GM12878 (cell line): ENCODE measurements around the gene UBE2G2.
A peak's percentile ranks its signal among the peaks of the same experiment; 100 is the strongest.

ENCODE experiments used
- CHD4 ChIP-seq: fragments of 200-600 bp; sonication (generic); IDR thresholded peaks from 2 replicates; pipeline ENCODE4 v1.6.1; 2016; ENCODE audit warnings: mild to moderate bottlenecking
- EZH2 ChIP-seq: IDR thresholded peaks from 2 replicates; pipeline ENCODE4 v1.6.1; 2012; ENCODE audit warnings: low read depth, mild to moderate bottlenecking, control low read depth, inconsistent platforms, low read length, borderline replicate concordance; ENCODE audit not compliant: control insufficient read depth
- GABPA ChIP-seq: IDR thresholded peaks from 2 replicates; pipeline ENCODE4 v1.6.1; 2014; ENCODE audit warnings: antibody characterized with exemption, low read depth, mild to moderate bottlenecking, inconsistent platforms
- NFYA ChIP-seq: IDR thresholded peaks from 2 replicates; pipeline ENCODE4 v1.6.1; 2011; ENCODE audit warnings: low read depth, mild to moderate bottlenecking, low read length, improper control_type of control experiment, borderline replicate concordance
- NFYB ChIP-seq: IDR thresholded peaks from 2 replicates; pipeline ENCODE4 v1.6.1; 2011; ENCODE audit warnings: low read depth, mild to moderate bottlenecking, low read length, improper control_type of control experiment, moderate library complexity; ENCODE audit not compliant: insufficient read depth
- NR2C2 ChIP-seq: IDR thresholded peaks from 2 replicates; pipeline ENCODE4 v1.6.1; 2011; ENCODE audit warnings: borderline replicate concordance, low read depth; ENCODE audit not compliant: control insufficient read depth, insufficient read length
- POLR2AphosphoS5 ChIP-seq: IDR thresholded peaks from 2 replicates; pipeline ENCODE4 v1.6.1; 2011; ENCODE audit warnings: mild to moderate bottlenecking, low read length, inconsistent platforms
- RAD21 ChIP-seq: IDR thresholded peaks from 2 replicates; pipeline ENCODE4 v1.6.1; 2011; ENCODE audit warnings: mild to moderate bottlenecking, low read depth, low read length, moderate library complexity; ENCODE audit not compliant: insufficient read depth
- ZNF217 ChIP-seq: fragments of 450-650 bp; IDR thresholded peaks from 2 replicates; pipeline ENCODE4 v1.6.1; 2017; ENCODE audit warnings: antibody characterized with exemption, mild to moderate bottlenecking
- ZNF274 ChIP-seq: IDR thresholded peaks from one replicate; pipeline ENCODE4 v1.8.0; 2011; ENCODE audit not compliant: insufficient read length, insufficient read depth
- TF ChIP-seq, protein P1 (sequence below), 3 experiments: IDR thresholded peaks in 2 of 3; conservative IDR thresholded peaks in 1 of 3; 2 replicates each; pipeline ENCODE4 v1.5.1; 2011; ENCODE audit warnings: low read depth in 3 of 3, low read length in 3 of 3, mild to moderate bottlenecking in 3 of 3, control low read depth in 2 of 3, moderate library complexity in 2 of 3, inconsistent platforms in 1 of 3, mixed read lengths in 1 of 3; ENCODE audit not compliant: control insufficient read depth in 2 of 3, insufficient read depth in 1 of 3; ENCODE audit errors: extremely low read depth in 1 of 3
- TF ChIP-seq, protein P2 (sequence below): IDR thresholded peaks from 2 replicates; pipeline ENCODE4 v1.6.1; 2012; ENCODE audit warnings: low read depth, low read length, improper control_type of control experiment
- TF ChIP-seq, protein P3 (sequence below): IDR thresholded peaks from 2 replicates; pipeline ENCODE4 v1.6.1; 2011; ENCODE audit warnings: borderline replicate concordance, low read depth, mild to moderate bottlenecking, moderate library complexity, mixed read lengths, low read length; ENCODE audit not compliant: insufficient read depth; ENCODE audit errors: extremely low read length

DNA sequence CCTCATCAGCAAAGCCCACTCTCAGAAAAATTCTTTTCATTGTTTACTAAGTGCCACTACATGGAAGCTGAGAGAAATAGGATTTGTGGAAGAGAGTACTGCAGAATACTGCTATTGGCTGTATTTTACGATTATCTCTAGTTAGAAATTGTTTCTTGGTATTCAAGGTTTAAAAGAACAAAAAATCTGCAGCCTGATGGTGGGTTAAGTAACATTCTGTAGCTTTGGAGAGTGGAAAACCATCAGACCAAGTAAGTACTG, 44.5 kb upstream of the UBE2G2 start:
- TF ChIP-seq, protein P1, sequence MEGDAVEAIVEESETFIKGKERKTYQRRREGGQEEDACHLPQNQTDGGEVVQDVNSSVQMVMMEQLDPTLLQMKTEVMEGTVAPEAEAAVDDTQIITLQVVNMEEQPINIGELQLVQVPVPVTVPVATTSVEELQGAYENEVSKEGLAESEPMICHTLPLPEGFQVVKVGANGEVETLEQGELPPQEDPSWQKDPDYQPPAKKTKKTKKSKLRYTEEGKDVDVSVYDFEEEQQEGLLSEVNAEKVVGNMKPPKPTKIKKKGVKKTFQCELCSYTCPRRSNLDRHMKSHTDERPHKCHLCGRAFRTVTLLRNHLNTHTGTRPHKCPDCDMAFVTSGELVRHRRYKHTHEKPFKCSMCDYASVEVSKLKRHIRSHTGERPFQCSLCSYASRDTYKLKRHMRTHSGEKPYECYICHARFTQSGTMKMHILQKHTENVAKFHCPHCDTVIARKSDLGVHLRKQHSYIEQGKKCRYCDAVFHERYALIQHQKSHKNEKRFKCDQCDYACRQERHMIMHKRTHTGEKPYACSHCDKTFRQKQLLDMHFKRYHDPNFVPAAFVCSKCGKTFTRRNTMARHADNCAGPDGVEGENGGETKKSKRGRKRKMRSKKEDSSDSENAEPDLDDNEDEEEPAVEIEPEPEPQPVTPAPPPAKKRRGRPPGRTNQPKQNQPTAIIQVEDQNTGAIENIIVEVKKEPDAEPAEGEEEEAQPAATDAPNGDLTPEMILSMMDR (IDR thresholded peaks at IDR 0.05 in 2 of 3, conservative IDR thresholded peaks at IDR 0.05 in 1 of 3; ENCODE audit: control insufficient read depth in 2 of 3, extremely low read depth in 1 of 3, insufficient read depth in 1 of 3, low read depth in 3 of 3, low read length in 3 of 3) = 0 out of 6 replicates have a peak, but pooled peaks of 1 of the 3 experiments have one; percentile 2
- no peak for TF ChIP-seq GABPA
- no peak for TF ChIP-seq NFYB
- no peak for TF ChIP-seq ZNF217
- TF ChIP-seq, protein P2, sequence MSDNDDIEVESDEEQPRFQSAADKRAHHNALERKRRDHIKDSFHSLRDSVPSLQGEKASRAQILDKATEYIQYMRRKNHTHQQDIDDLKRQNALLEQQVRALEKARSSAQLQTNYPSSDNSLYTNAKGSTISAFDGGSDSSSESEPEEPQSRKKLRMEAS = no peak
- TF ChIP-seq RAD21 = no peak
- no peak for TF ChIP-seq EZH2
- no peak for TF ChIP-seq NR2C2
- no peak for TF ChIP-seq ZNF274
- TF ChIP-seq CHD4 = no peak
- TF ChIP-seq, protein P3, sequence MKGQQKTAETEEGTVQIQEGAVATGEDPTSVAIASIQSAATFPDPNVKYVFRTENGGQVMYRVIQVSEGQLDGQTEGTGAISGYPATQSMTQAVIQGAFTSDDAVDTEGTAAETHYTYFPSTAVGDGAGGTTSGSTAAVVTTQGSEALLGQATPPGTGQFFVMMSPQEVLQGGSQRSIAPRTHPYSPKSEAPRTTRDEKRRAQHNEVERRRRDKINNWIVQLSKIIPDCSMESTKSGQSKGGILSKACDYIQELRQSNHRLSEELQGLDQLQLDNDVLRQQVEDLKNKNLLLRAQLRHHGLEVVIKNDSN = no peak
- TF ChIP-seq NFYA = no peak
- TF ChIP-seq POLR2AphosphoS5 = no peak
